Colonic mucosa (tissue), 4 donors: ENCODE results near the gene OLIG2. TPM values are rescaled to one million over a fixed set of nuclear protein-coding genes. Genes with fewer than 3 reads are reported as not detected.

Experiments used
- DNase-seq: peaks from one replicate; pipeline ENCODE4 v3.0.0-alpha.2; 2020
- H3K27ac ChIP-seq: fragments of 200-600 bp; one replicate; pipeline ENCODE4 v1.8.0; 2021
- H3K27me3 ChIP-seq: fragments of 200-600 bp; one replicate; pipeline ENCODE4 v1.8.0; 2021
- H3K36me3 ChIP-seq: fragments of 200-600 bp; one replicate; pipeline ENCODE4 v1.8.0; 2021
- H3K4me1 ChIP-seq: fragments of 200-600 bp; one replicate; pipeline ENCODE4 v1.8.0; 2021; ENCODE audit warnings: mild to moderate bottlenecking
- H3K4me3 ChIP-seq: fragments of 200-600 bp; one replicate; pipeline ENCODE4 v1.8.0; 2021
- H3K9ac ChIP-seq, 2 donors: one replicate each; pipeline ENCODE4 v1.7.0; 2013; ENCODE audit warnings: control low read depth in 2 of 2, low read depth in 2 of 2, low read length in 2 of 2
- H3K9me3 ChIP-seq: fragments of 200-600 bp; one replicate; pipeline ENCODE4 v1.8.0; 2021
- intact Hi-C: fragments of 100-400 bp; cut with DNase I; formaldehyde crosslinking; loops from one replicate; pipeline ENCODE4 v1.14.1; 2022
- total RNA-seq, 2 donors: library from RNA; stranded (reverse); fragmentation: NEBNext Ultra II Directional in 1 of 2; extraction: Animal tissue kit (Norgen Biotek cat#: 25700) in 1 of 2; gene quantifications; one replicate each; pipeline ENCODE4 v1.2.1, GENCODE V29; 2021
- TF ChIP-seq, protein P1 (sequence below): fragments of 200-600 bp; IDR thresholded peaks from one replicate; pipeline ENCODE4 v1.8.0; 2022; ENCODE audit warnings: antibody characterized with exemption, mild to moderate bottlenecking
- donor health status: healthy.
- donor health status: DM: no; HTN: no; CAD: no.
- donor health status: DM: no; HTN: no; CAD: no.

Gene OLIG2
- total RNA-seq, 2 donors from 2014 or later, result not detected

DNA sequence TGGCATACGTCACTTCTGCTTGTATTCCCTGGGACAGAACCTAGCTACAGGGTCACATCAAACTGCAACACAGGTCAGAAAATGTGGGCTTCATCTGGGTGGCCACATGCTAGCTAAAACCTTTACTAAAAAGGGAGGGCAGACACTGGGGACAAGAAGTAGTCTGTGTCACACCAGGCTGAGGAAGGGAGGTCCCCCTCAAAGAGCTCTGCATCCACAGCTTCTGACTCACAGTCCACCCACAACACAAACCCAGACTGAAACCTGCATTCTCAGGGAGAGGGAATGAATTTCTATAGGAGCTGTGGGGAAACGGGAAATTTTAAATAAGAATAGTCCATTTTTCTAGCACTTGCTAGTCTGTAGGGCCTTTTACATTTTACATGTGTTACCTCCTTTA, 16.2 kb downstream of the OLIG2 start:
- DNase-seq, result no peak
- intact Hi-C loops, result no loop called here
- no peak overlapping the region for H3K27ac ChIP-seq
- TF ChIP-seq, protein P1, sequence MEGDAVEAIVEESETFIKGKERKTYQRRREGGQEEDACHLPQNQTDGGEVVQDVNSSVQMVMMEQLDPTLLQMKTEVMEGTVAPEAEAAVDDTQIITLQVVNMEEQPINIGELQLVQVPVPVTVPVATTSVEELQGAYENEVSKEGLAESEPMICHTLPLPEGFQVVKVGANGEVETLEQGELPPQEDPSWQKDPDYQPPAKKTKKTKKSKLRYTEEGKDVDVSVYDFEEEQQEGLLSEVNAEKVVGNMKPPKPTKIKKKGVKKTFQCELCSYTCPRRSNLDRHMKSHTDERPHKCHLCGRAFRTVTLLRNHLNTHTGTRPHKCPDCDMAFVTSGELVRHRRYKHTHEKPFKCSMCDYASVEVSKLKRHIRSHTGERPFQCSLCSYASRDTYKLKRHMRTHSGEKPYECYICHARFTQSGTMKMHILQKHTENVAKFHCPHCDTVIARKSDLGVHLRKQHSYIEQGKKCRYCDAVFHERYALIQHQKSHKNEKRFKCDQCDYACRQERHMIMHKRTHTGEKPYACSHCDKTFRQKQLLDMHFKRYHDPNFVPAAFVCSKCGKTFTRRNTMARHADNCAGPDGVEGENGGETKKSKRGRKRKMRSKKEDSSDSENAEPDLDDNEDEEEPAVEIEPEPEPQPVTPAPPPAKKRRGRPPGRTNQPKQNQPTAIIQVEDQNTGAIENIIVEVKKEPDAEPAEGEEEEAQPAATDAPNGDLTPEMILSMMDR, result no peak
- no peak overlapping the region for H3K4me3 ChIP-seq
- no peaks in the 10 kb centered on the region for H3K9me3 ChIP-seq
- no peaks in the 10 kb centered on the region for H3K27me3 ChIP-seq
- H3K9ac ChIP-seq, result no peak overlapping the region
- H3K36me3 ChIP-seq, result no peaks in the 10 kb centered on the region
- H3K4me1 ChIP-seq, result no peaks in the 10 kb centered on the region

DNA sequence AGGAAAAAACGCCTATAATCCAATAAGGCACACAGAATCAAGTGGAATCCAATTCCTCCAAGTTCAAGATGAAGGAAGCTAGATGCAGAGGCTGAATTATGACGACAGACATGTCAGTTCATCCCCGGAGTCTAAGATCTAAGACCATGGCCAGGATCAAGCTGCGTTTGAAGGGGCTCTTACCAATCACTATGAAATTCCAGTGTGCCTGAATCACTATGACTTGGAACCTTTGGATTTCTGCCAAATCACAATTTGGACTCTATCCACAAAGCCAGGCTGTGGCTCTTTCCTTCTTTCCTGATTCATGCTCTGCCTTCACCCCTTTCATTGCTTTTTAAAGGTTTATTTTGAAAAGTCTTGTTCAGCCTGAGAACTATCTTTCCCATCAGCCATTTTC, 17.1 kb downstream of the OLIG2 start:
- no peak overlapping the region for H3K4me3 ChIP-seq
- H3K9me3 ChIP-seq, result no peaks in the 10 kb centered on the region
- H3K27ac ChIP-seq, result no peak overlapping the region
- no peaks in the 10 kb centered on the region for H3K4me1 ChIP-seq
- H3K27me3 ChIP-seq, result no peaks in the 10 kb centered on the region
- TF ChIP-seq, protein P1, result no peak
- H3K9ac ChIP-seq, result no peak overlapping the region
- no peak for DNase-seq
- intact Hi-C loops, result no loop called here
- H3K36me3 ChIP-seq, result no peaks in the 10 kb centered on the region

DNA sequence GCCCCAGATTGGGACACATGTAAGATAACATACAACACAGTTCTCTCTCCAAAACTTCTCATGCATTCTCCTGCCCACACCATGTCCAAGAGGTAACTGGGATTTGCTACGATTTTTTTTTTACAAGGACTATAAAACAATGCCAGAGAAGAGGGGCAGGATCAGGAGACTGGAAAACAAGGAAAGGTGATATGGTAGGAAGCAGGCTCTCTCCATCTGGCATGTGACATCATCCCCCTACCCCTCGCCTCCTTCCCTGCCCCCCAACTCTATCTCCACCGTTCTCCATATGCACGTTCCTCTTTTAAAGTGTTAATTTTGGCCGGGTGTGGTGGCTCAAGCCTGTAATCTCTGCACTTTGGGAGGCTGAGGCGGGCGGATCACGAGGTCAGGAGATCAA, 20.7 kb downstream of the OLIG2 start:
- no peaks in the 10 kb centered on the region for H3K27me3 ChIP-seq
- TF ChIP-seq, protein P1, result no peak
- intact Hi-C loops, result no loop called here

DNA sequence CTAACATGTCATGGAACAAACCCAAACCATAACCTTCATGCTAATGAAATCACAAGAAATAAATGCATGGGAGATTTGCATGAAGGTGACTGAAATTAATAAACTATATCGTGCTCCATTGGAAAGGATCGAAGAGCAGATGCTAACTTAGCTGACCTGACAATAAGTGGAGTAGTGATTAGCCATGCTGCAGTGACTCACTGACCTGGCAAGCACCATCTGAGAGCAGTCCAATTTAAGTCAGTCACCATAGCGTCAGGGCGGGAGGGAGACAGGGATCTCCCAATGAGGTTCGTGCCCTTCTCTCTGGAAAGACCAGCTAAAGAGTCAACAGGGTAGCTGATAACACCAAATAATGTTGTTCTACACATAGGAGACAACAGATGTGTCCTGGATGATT, 21.5 kb downstream of the OLIG2 start:
- no peak overlapping the region for H3K9ac ChIP-seq
- H3K9me3 ChIP-seq, result no peaks in the 10 kb centered on the region
- intact Hi-C loops, result no loop called here

More for the DNA sequence above, 20.7 kb downstream of the OLIG2 start:
- Histone ChIP-seq H3K4me3 (no peak overlapping the region), H3K9ac (no peak overlapping the region), H3K4me1 (no peaks in the 10 kb centered on the region), H3K36me3 (no peaks in the 10 kb centered on the region), H3K27ac (no peak overlapping the region), H3K9me3 (no peaks in the 10 kb centered on the region)
- no peak for DNase-seq

DNA sequence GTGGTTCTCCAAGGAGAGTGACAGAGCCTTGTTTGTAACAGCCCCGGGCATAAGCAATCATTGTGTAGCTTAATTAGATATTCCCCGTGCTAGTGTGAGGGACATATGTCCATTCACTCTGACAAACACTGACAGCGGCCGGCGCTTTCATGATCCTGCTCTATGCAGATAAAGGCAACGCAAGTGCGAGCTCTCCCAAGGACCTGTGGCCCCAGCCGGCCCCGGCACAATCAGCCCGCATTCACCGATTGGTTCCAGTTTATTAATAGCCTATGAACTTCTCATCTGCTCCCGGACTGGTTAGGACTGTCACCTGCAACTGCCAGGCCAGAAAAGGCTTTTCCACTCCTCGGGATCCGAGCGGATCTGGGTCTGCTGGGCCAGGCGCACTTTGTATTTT, 26.2 kb downstream of the OLIG2 start:
- H3K27me3 ChIP-seq, result peaks cover 4% of the 10 kb centered on the region
- H3K27ac ChIP-seq, result no peak overlapping the region
- no peak for DNase-seq
- H3K4me3 ChIP-seq, result no peak overlapping the region
- no peaks in the 10 kb centered on the region for H3K9me3 ChIP-seq
- H3K36me3 ChIP-seq, result no peaks in the 10 kb centered on the region
- no peak overlapping the region for H3K9ac ChIP-seq
- no peaks in the 10 kb centered on the region for H3K4me1 ChIP-seq
- intact Hi-C loops, result no loop called here
- TF ChIP-seq, protein P1, result no peak

More for the DNA sequence above, 21.5 kb downstream of the OLIG2 start:
- H3K27ac ChIP-seq, result no peak overlapping the region
- no peaks in the 10 kb centered on the region for H3K36me3 ChIP-seq
- peaks cover 4% of the 10 kb centered on the region for H3K27me3 ChIP-seq
- no peak for DNase-seq
- TF ChIP-seq, protein P1, result no peak
- no peaks in the 10 kb centered on the region for H3K4me1 ChIP-seq
- H3K4me3 ChIP-seq, result no peak overlapping the region

DNA sequence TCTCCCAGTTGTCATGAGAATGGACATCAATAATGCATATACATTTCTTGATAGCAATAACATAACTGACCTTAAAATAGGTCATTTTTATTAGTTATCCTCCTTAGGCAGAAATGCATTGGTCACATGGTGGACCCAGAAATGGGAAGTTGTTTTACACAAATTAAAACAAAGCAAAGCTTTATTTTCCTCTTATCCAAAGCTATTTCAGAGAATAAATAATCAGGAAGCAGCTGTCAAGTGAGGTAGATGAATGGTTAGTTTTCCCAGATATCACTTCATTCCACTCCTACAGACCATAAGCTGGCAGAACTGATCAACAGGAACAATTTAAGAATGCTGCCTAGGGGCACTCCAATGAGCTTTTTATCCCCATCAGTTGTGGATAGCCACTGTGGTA, 28.2 kb downstream of the OLIG2 start:
- no peak for DNase-seq
- Histone ChIP-seq H3K9me3 (no peaks in the 10 kb centered on the region), H3K4me1 (no peaks in the 10 kb centered on the region), H3K27me3 (peaks cover 4% of the 10 kb centered on the region), H3K9ac (no peak overlapping the region), H3K4me3 (no peak overlapping the region), H3K27ac (no peak overlapping the region), H3K36me3 (no peaks in the 10 kb centered on the region)
- intact Hi-C loops, result no loop called here
- TF ChIP-seq, protein P1, result no peak
